ENCODE data around the gene WDFY3. TPM values are rescaled to one million over a fixed set of nuclear protein-coding genes. Genes with fewer than 3 reads are reported as not detected.

Gene WDFY3
- total RNA-seq, 1 donor from 2014 or later = 208 TPM

- no peak for DNase-seq
Observed at GRCh38 chr4:84944947-84945346, 21.5 kb downstream of the WDFY3 start.

- no peak for DNase-seq
Observed at GRCh38 chr4:84940960-84941359, 25.5 kb downstream of the WDFY3 start.

- DNase-seq = no peak
Observed at GRCh38 chr4:84939113-84939512, 27.4 kb downstream of the WDFY3 start.

DNA sequence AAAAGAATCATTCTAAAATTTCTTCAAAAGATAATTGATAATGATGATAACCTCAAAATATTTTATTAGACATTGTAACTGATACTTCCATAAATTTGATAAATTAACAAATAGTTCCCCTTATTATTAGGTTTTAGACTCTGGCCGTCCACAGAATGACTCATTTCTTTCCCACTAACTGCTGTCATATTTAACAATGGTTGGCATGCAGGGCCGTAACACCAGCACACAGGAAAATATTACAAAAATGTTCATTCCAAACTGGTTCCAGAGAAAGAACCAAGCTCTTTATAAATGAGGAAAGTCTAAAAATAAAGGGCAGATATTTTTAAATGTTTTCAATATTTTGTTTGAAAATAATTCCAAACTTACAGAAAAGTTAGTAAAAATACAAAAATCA, 28.2 kb downstream of the WDFY3 start:
- DNase-seq = no peak

- DNase-seq = no peak
Observed at GRCh38 chr4:84937381-84937977, 29.0 kb downstream of the WDFY3 start.

GRCh38 chr4:84936123-84936522, 30.4 kb downstream of the WDFY3 start:
- DNase-seq = no peak

- no peak for DNase-seq
Observed at GRCh38 chr4:84932462-84932861, 34.0 kb downstream of the WDFY3 start.

- no peak for DNase-seq
Observed at GRCh38 chr4:84931961-84932360, 34.5 kb downstream of the WDFY3 start.

DNA sequence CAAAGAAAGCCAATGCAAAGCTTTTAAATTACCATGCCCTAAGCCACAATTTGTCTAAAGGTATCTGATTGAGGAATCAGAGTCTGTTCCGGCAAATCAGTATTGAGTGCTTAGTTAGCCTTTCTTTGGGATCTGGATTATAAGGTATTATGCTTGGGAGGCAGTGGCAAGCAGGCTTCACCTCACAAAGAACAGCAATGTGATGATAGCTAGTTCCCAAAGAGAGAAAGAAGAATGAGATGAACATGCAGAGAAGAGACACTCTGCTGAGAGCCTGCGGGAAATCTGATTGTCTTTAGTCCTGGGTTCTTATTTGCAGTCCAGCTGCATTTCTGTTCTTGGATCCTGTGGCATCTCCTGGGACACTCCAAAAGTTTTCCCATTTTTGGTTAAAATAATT, 35.2 kb downstream of the WDFY3 start:
- DNase-seq = no peak

- DNase-seq = no peak
Observed at GRCh38 chr4:84928089-84928488, 38.4 kb downstream of the WDFY3 start.

DNA sequence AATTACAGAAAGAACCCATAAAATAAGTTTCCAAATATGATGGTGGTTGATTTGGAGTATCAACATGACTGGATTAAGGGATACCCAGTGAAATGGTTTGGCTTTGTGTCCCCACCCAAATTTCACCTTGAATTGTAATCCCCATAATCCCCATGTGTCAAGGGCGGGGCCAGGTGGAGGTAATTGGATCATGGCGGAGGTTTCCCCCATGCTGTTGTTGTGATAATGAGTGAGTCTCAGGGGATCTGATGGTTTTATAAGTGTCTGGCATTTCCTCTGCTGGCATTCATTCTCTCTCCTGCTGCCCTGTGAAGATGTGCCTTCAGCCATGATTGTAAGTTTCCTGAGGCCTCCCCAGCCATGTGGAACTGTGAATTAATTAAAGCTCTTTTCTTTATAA, 39.1 kb downstream of the WDFY3 start:
- no peak for DNase-seq

DNA sequence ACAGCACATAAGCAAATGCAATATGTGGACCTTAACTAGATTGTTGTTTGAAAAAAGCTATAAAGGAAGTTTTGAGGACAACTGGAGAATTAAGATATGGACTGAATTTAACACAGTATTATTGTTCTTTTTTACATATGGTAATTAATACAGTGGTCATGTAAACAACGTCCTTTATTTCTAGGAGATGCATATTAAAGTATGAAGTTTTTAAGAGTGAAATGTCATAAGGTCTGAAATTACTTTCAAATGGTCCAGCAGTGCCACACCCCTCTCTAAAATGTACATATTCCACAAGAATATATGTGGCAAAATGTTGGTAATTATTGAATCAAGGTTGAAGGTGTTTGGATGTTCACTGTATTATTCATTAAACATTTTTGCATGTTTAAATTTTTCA, 40.9 kb downstream of the WDFY3 start:
- DNase-seq = no peak

DNA sequence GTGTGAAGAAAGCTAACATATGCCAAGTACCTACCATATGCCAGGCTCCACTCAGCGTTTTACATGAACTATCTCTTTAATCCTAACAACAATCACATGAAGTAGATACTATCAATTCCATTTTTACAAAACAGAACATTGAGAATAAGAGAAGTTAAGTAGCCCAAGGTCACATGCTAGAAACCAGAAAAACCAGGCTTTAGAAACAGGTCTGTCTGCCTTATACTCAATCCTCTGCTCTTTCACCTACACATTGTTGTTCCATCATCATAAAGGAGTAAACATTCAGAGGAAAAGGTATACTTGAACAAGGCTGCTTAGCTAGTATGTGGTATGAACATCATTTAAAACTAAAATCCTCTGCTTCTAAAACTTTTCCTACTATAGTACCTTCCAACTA, 42.1 kb downstream of the WDFY3 start:
- DNase-seq = no peak

DNA sequence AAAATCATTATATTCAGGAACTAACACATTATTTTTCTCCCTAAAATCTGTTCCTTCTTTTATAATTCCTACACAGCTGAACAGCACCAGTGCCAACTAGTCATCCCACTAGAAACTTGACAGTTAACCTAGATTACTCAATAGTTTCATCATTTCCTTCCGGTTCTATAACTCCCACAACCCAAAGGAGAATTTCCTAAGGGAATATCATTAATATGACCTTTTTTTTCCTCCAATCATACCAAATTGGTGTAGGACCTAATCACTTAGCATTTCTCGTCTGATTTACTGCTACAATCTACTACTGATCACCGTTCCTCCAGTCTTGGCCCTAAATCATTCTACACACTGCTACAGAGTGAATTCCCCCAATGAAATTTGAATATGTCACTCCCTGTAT, 45.9 kb downstream of the WDFY3 start:
- DNase-seq = no peak

DNA sequence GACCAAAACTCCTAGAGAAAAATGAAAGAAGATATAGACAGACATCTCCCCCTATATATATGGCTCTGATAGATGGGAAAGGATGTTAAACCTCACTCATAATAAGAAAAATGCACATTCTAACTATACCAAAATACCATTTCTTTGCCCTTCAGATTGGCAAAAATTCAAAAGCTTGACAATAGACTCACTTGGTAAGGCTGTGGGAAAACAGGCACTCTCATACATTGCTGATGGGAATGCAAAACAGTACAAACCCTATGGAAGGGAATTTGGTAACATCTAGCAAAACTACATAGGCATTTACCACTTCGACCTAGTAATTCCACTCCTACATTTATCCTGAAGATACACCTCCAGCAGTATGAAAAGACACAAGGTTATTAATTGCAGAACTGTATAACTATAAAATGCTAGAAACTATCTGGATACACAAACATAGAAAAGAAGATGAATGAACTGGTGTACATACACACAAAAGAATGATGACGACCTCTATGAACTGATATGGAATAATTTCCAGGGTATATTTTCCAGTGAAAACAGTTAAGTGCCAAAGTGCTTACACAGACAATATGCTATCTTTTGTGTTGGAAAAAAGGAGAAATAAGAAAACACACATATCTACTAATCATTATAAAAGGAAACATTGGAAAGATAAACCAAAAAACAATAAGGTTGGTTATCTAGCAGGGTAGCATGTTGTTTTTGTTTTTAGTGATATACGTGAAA, 48.5 kb downstream of the WDFY3 start:
- no peak for DNase-seq

- no peak for DNase-seq
Observed at GRCh38 chr4:84917086-84917821, 49.2 kb downstream of the WDFY3 start.

DNA sequence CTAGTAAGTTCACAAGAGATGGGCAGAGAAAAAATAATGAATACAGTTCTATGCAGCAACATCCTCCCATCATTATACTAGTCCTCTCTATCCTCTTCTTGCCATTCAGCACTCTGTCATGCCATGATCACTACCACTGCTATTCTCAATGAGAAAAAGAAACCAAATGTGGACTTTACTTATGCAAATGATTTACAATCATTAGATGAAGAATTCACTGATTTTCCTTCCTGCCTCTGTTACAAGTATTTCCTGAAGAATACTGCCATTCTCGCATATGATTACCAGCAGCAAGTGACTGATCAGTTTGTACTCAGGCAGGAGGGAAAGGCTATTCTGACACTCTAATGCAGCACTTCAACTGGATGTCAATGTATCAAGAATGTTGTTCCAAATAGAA, 50.3 kb downstream of the WDFY3 start:
- DNase-seq = no peak

DNA sequence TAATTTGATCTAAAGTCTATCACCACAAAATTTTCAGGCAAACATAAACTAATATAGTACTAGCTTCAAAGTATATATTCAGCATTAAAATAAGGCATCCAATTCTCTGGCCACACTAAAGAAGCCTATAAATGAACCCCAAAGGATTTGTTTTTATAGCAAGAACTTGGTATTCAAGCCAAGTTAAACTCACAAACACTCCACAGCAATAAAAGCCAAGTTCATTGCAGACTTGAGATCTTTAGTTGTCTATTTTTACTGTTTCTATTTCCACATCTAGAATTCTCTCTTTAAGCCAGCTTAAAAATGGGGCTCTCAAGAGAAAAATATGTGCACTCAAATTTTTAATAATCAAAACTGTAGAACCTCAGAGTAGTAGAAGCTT, 51.1 kb downstream of the WDFY3 start:
- DNase-seq = no peak

- no peak for DNase-seq
Observed at GRCh38 chr4:84914686-84915395, 51.6 kb downstream of the WDFY3 start.

DNA sequence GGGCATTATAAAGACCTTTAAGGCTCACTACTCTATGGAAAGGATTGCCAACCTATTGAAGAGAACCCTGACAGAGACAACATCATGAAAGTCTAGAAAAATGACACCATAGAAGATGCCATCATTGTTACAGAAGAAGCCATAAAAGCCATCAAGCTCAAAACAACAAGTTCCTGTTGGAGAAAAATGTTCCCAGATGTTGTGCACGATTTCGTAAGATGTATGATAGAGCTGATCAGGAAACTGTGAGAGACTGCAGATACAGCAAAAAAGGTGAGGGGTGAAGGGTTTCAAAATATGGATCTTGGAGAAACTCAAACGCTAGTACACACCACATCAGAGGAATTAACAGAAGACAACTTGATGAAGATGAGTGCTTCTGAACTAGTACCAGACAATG, 53.3 kb downstream of the WDFY3 start:
- no peak for DNase-seq

DNA sequence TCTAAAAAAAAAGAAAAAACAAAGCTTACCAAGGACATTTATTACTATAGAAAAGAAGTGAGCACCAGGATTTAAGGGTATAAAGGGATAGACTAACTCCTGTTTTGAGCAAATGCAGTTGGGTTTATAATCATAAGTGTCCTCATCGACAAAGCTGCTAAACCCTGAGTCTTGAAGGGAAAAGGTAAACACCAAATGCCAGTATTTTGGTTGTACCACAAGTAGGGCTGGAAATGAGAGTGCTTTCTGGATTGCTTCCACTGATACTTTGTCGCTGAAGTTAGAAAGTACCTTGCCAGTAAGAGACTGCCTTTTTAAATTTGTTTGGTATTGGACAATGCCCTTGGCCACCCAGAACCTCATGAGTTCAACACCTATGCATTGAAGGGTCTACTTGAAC, 53.7 kb downstream of the WDFY3 start:
- DNase-seq = no peak

DNA sequence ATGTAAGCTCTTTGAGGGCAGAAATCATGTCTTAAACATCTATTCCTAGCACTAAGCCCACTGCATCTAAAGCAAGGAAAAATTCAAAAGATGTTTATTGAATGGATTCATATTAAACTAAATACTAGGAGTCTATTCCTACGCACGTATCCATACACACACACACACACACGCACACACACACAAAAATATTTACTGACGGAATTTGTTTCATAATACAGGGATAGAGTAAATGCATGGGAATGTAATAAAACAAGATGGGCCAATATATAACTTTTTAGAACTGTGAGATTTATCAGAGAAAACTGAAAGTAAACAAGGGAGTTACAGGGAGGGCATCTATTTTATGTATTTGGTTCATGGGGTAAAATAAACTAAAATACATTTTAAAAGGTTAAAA, 57.6 kb downstream of the WDFY3 start:
- DNase-seq = no peak

DNA sequence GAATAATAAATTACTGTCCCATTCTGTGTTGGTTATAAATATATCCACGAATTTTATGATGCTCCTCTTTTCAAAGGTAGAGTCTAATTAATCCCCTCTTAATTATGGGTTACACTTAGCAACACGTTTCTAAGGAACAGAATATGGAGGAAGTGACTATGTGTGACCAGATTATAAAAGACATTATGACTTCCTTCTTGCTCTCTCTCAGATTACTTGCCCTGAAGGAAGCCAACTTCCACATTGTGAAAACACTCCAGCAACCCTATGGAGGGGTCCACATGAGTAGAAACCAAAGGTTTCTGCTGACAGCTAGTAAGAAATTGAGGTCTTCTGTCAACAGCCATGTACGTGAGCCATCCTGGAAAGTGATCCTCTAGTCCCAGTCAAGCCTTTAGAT, 59.3 kb downstream of the WDFY3 start:
- DNase-seq = no peak

All from occipital lobe (tissue), 2 donors.